Activated CD4-positive, alpha-beta T cell treated with anti-CD3 and anti-CD28 coated beads, Interleukin-2, amount 10 ng/mL, durations not matched to agents 24 days and 14 days (primary cell): Measurements from ENCODE around the gene APOBEC2. TPM values are rescaled to one million over a fixed set of nuclear protein-coding genes. Genes with fewer than 3 reads are reported as not detected.

Experiments
- DNase-seq: peaks from one replicate; pipeline ENCODE4 v3.0.0; 2022
- H3K27ac Mint-ChIP-seq: one replicate; pipeline ENCODE4 v1.8.0; 2022; ENCODE audit warnings: mild to moderate bottlenecking, mixed read lengths
- H3K27me3 Mint-ChIP-seq: one replicate; pipeline ENCODE4 v1.8.0; 2022; ENCODE audit warnings: mixed read lengths
- H3K36me3 Mint-ChIP-seq: one replicate; pipeline ENCODE4 v1.8.0; 2022; ENCODE audit warnings: low read depth, mild to moderate bottlenecking, mixed read lengths
- H3K4me1 Mint-ChIP-seq: one replicate; pipeline ENCODE4 v1.8.0; 2021; ENCODE audit warnings: mixed read lengths
- H3K4me3 Mint-ChIP-seq: one replicate; pipeline ENCODE4 v1.8.0; 2022; ENCODE audit warnings: mild to moderate bottlenecking, moderate library complexity, mixed read lengths
- H3K9me3 Mint-ChIP-seq: one replicate; pipeline ENCODE4 v1.8.0; 2021; ENCODE audit warnings: mixed read lengths
- intact Hi-C: fragments of 100-400 bp; cut with micrococcal nuclease; formaldehyde crosslinking; loops from one replicate; pipeline ENCODE4 v1.15.1; 2023
- total RNA-seq: library from RNA; stranded (reverse); gene quantifications from 2 replicates; pipeline ENCODE4 v1.2.3, GENCODE V29; 2022

APOBEC2 gene
- total RNA-seq, 1 donor from 2014 or later = not detected

DNA sequence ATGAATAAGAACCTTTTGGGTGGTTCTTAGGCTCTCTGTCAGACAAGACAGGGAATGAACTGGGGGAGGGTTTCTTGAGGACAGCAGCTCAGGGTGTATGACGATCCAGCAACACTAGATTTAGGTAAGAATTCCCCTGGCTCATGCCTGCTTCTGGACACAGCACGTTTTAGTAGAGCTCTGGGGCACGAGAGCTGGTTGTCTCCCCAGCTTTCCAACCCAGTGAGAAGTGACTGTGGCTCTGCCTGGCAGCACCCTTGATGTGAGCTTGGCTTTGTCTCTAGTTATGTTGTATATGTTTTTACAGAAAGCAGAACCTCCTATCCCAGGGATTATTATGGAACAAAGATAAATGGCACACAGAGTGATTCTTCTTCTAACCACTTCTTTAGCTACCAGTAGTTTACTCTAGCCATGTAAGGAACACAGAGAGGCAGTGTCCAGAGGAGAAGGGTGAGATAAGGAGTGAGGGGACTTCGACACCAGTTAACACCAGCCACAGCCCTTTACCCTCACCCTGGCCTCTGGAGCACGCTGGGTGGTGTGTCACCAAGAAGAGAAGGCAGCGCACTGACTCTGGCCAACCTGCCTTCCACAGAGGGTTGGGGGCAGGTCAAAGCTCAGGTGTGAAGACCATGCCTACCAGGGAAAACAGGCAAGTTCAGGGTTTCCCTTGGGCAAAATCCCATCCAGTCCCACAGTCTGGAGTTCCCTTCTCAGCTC, 3.9 kb downstream of the APOBEC2 start:
- H3K27ac Mint-ChIP-seq = no peak overlapping the region
- no peak for DNase-seq
- intact Hi-C loops = no loop called here
- H3K36me3 Mint-ChIP-seq = peaks cover 9% of the 10 kb centered on the region
- H3K9me3 Mint-ChIP-seq = peaks cover 2% of the 10 kb centered on the region
- H3K4me3 Mint-ChIP-seq = no peak overlapping the region
- H3K27me3 Mint-ChIP-seq = no peaks in the 10 kb centered on the region
- peaks cover 12% of the 10 kb centered on the region for H3K4me1 Mint-ChIP-seq

DNA sequence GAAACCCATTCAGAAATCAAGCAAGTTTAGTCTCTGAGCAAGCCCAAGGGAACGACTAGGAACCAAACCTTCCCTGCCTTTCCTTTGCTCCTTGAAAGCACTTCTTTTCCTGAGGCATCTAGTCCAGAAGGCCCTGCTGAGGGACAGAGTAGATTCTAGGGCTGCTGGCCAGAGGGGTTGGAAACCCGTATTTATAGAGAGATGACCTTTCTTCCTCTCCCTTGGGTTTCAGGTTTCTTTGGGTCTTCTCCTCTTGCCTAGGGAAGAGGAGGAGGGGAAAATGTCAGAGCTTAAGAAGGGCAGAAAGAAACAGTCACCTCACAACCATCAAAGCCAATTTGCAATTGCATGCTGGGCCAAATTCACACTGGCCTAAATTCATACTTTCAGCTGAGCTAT, 5.8 kb downstream of the APOBEC2 start:
- H3K27ac Mint-ChIP-seq = no peak overlapping the region
- intact Hi-C loops = no loop called here
- H3K4me3 Mint-ChIP-seq = no peak overlapping the region
- peaks cover 3% of the 10 kb centered on the region for H3K4me1 Mint-ChIP-seq
- H3K9me3 Mint-ChIP-seq = no peaks in the 10 kb centered on the region
- H3K36me3 Mint-ChIP-seq = peaks cover 11% of the 10 kb centered on the region
- no peak for DNase-seq
- H3K27me3 Mint-ChIP-seq = no peaks in the 10 kb centered on the region

- H3K27me3 Mint-ChIP-seq = no peaks in the 10 kb centered on the region
Measured at GRCh38 chr6:41059556-41059955, 6.6 kb downstream of the APOBEC2 start.

DNA sequence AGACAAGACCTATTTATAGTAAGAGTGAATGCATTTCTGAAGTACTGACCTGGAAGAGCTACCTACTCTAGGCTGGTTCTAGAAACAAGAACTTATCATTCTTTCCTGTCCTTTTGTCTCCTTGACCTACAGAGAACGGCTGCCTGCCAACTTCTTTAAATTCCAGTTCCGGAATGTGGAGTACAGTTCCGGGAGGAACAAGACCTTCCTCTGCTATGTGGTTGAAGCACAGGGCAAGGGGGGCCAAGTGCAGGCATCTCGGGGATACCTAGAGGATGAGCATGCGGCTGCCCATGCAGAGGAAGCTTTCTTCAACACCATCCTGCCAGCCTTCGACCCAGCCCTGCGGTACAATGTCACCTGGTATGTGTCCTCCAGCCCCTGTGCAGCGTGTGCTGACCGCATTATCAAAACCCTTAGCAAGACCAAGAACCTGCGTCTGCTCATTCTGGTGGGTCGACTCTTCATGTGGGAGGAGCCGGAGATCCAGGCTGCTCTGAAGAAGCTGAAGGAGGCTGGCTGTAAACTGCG, 8.3 kb downstream of the APOBEC2 start:
- intact Hi-C loops = no loop called here
- H3K4me3 Mint-ChIP-seq = no peak overlapping the region
- no peak for DNase-seq
- H3K4me1 Mint-ChIP-seq = peaks cover 8% of the 10 kb centered on the region
- no peaks in the 10 kb centered on the region for H3K9me3 Mint-ChIP-seq
- H3K27ac Mint-ChIP-seq = no peak overlapping the region
- peaks cover 25% of the 10 kb centered on the region for H3K36me3 Mint-ChIP-seq
- H3K27me3 Mint-ChIP-seq = no peaks in the 10 kb centered on the region

More at GRCh38 chr6:41059556-41059955, 6.6 kb downstream of the APOBEC2 start:
- Mint-ChIP-seq H3K27ac (no peak overlapping the region), H3K36me3 (peaks cover 17% of the 10 kb centered on the region), H3K4me3 (no peak overlapping the region), H3K9me3 (no peaks in the 10 kb centered on the region), H3K4me1 (peaks cover 6% of the 10 kb centered on the region)
- intact Hi-C loops = no loop called here
- no peak for DNase-seq

DNA sequence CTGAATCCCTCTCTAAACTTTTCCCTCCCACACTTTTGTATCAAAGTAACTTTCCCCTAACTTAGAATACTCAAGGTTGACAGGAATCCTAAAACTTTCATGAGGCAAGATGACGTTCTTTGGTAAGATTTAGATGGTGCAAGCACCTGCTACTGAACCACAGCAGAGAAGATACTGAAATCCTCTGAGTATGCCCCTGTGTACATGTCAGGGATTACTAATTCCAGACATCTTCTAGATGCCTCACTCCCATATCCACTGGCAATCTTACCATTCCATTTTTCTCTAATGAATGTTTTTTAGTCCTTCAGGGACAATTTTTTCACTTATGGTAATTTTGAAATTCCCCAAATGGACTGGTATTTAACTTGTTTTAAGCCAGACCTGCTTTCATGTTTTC, 9.1 kb downstream of the APOBEC2 start:
- no peak overlapping the region for H3K4me3 Mint-ChIP-seq
- intact Hi-C loops = no loop called here
- H3K9me3 Mint-ChIP-seq = no peaks in the 10 kb centered on the region
- peaks cover 31% of the 10 kb centered on the region for H3K36me3 Mint-ChIP-seq
- no peak overlapping the region for H3K27ac Mint-ChIP-seq
- H3K27me3 Mint-ChIP-seq = no peaks in the 10 kb centered on the region
- DNase-seq = no peak
- H3K4me1 Mint-ChIP-seq = peaks cover 14% of the 10 kb centered on the region

- Mint-ChIP-seq H3K4me3 (no peak overlapping the region), H3K36me3 (peaks cover 44% of the 10 kb centered on the region), H3K4me1 (peaks cover 24% of the 10 kb centered on the region)
Measured at GRCh38 chr6:41063884-41064285, 10.9 kb downstream of the APOBEC2 start.

DNA sequence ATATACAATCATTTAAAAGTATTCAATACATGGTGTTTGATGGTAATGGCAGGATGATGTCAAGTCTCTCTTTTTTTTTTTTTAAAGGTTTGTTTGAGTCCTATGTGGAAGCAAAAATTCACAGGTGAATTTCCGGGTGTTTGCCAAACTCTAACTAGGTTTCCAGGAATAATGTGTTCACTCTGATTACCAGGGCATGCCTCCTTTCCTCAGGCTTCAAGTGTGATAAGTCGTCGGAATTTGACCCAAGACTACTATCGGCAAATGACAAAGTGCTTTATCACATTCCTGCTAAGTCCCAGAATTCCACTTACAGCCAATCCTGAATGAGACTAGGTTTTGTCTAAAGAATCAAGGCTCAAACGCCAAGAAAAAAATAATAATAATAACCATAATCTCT, 11.8 kb downstream of the APOBEC2 start:
- H3K27me3 Mint-ChIP-seq = no peaks in the 10 kb centered on the region
- peaks cover 50% of the 10 kb centered on the region for H3K36me3 Mint-ChIP-seq
- H3K9me3 Mint-ChIP-seq = no peaks in the 10 kb centered on the region
- DNase-seq = no peak
- intact Hi-C loops = no loop called here
- H3K4me3 Mint-ChIP-seq = no peak overlapping the region
- no peak overlapping the region for H3K27ac Mint-ChIP-seq
- peaks cover 32% of the 10 kb centered on the region for H3K4me1 Mint-ChIP-seq

More at GRCh38 chr6:41063884-41064285, 10.9 kb downstream of the APOBEC2 start:
- Mint-ChIP-seq H3K9me3 (no peaks in the 10 kb centered on the region), H3K27me3 (no peaks in the 10 kb centered on the region), H3K27ac (no peak overlapping the region)
- intact Hi-C loops = no loop called here
- no peak for DNase-seq

GRCh38 chr6:41065550-41066026, 12.6 kb downstream of the APOBEC2 start:
- no peak overlapping the region for H3K4me3 Mint-ChIP-seq
- H3K9me3 Mint-ChIP-seq = no peaks in the 10 kb centered on the region
- no peaks in the 10 kb centered on the region for H3K27me3 Mint-ChIP-seq
- no peak overlapping the region for H3K27ac Mint-ChIP-seq
- DNase-seq = no peak
- H3K4me1 Mint-ChIP-seq = peaks cover 35% of the 10 kb centered on the region
- intact Hi-C loops = no loop called here
- H3K36me3 Mint-ChIP-seq = peaks cover 54% of the 10 kb centered on the region

DNA sequence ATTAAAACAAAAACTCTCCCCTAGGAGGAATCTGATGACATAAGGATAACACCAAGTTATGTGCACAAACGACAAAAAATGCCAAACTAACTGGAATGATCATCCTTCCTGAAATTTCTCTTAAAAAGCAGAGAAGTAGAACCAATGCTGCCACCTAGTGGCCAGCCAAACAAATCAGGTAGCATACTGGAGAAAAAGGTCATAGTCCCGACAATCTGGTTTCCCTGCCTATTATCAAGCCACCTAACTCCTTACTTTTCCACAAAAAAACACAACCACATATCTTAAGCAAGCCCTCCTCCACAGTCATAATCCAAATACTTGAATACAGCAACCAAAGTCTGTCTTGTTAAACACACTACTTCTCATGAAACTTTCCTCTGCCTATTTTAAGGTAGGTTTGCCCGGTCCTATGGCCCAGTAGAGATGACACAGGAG, 13.9 kb downstream of the APOBEC2 start:
- H3K27ac Mint-ChIP-seq = peak overlapping the region; percentile 40
- H3K9me3 Mint-ChIP-seq = no peaks in the 10 kb centered on the region
- intact Hi-C loops = loop anchor here (1.0 kb wide), 1 partner anchor 61 kb away; no protein-coding TSS in a partner anchor
- H3K4me3 Mint-ChIP-seq = no peak overlapping the region
- H3K27me3 Mint-ChIP-seq = no peaks in the 10 kb centered on the region
- peaks cover 42% of the 10 kb centered on the region for H3K4me1 Mint-ChIP-seq
- DNase-seq = peak; percentile 87
- H3K36me3 Mint-ChIP-seq = peaks cover 57% of the 10 kb centered on the region

DNA sequence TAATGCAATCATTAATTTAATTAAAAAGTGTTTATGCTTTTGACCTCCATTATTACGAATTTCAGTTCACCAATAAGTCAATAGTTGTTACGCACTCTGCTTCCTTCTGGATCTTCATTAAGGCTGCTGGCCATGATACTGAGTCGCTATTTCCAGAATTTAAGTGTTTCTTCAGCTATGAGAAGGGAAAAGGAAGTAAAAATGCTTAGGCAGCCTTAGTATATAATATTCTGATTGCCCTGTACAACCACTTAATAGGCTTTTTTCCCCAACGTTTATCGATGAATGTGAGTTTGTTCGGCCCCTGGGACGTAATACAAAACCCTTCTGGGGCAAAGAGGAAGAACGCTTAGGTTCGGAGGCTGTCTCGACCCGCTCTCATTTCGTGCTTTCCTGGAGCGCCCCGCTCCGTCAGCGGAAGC, 18.5 kb downstream of the APOBEC2 start:
- intact Hi-C loops = loop anchor here (5.0 to 10.0 kb wide), 5 partner anchors 111 to 1957 kb away; partner anchors contain the start of genes KCNK5, SAYSD1, TFEB and TOMM6
- Mint-ChIP-seq H3K27ac (peak overlapping the region; percentile 100), H3K36me3 (peaks cover 58% of the 10 kb centered on the region), H3K4me1 (peaks cover 67% of the 10 kb centered on the region), H3K4me3 (peak overlapping the region; percentile 97), H3K27me3 (peaks cover 4% of the 10 kb centered on the region), H3K9me3 (no peaks in the 10 kb centered on the region)
- no peak for DNase-seq

GRCh38 chr6:41071923-41072835, 19.2 kb downstream of the APOBEC2 start, which contains the start of gene OARD1:
Gene OARD1 (minus strand): TSS chr6:41072356. CDS start chr6:41071634, 722 bp downstream.
- intact Hi-C loops = loop anchor here (1.0 to 10.0 kb wide), 9 partner anchors 45 to 1957 kb away; partner anchors contain the start of genes BYSL, KCNK5, MED20 and SAYSD1
- H3K27ac Mint-ChIP-seq = peak within 1 kb of the TSS; percentile 100
- H3K4me1 Mint-ChIP-seq = peaks cover 64% of the 10 kb centered on the region
- H3K36me3 Mint-ChIP-seq = peaks cover 52% of the 10 kb centered on the region
- H3K9me3 Mint-ChIP-seq = no peaks in the 10 kb centered on the region
- DNase-seq = peak; percentile 100
- peak within 1 kb of the TSS; percentile 97 for H3K4me3 Mint-ChIP-seq
- H3K27me3 Mint-ChIP-seq = peaks cover 4% of the 10 kb centered on the region

- H3K36me3 Mint-ChIP-seq = peaks cover 47% of the 10 kb centered on the region
- DNase-seq = no peak
- no peaks in the 10 kb centered on the region for H3K9me3 Mint-ChIP-seq
- peak within 1 kb of the TSS; percentile 97 for H3K4me3 Mint-ChIP-seq
- peaks cover 60% of the 10 kb centered on the region for H3K4me1 Mint-ChIP-seq
- intact Hi-C loops = loop anchor here (1.0 to 10.0 kb wide), 9 partner anchors 46 to 1958 kb away; partner anchors contain the start of genes BYSL, KCNK5, MED20 and SAYSD1
- H3K27me3 Mint-ChIP-seq = peaks cover 4% of the 10 kb centered on the region
- peak within 1 kb of the TSS; percentile 100 for H3K27ac Mint-ChIP-seq
Measured at GRCh38 chr6:41072836-41073202, 19.8 kb downstream of the APOBEC2 start, which contains the start of gene NFYA. Gene NFYA (plus strand): TSS chr6:41072974. CDS start chr6:41079090, 6,116 bp downstream.
